C4-2B (cell line): Measurements from ENCODE around the gene RPH3AL.

ENCODE experiments used
- CTCF ChIP-seq: fragments of 450-650 bp; conservative IDR thresholded peaks from 2 replicates; pipeline ENCODE4 v1.5.1; 2017; ENCODE audit warnings: mild to moderate bottlenecking
- ZFX ChIP-seq: fragments of 450-650 bp; IDR thresholded peaks from 2 replicates; pipeline ENCODE4 v1.6.1; 2017

DNA sequence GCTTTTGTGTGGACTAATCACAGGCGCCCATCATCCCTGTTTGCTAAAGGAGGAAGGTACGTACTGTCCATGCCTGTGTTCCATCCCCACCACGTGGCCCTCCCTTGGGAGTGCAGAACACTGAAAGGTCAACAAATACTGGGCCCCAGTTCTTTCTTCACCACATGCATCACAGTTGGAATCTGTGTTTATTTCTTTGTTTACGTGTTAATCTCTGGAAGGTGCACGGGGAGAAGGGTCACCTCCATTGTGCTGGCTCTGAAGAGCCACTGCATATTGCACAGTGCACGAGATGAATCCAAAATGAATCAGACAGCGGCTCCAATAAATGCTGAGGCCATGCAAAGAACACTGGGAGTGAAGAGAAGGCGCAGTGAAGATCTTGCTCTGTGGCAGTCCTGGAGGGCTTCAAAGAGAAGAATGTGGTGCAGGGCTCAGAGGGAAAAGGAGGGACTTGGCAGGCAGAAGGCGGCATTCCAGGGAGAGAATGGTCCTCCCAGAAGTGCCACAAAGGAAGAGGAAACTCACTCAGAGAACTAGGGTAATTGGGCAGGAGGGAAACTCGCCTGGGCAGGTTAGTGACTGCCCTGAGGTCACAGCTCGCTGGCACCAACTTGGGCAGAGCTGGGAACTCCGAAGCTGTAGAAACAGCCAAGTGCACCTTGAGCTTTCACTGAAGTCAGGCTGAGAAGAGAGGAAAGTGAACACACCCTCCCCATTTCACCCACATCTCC is 3.7 kb downstream of the RPH3AL start:
- TF ChIP-seq ZFX (no peak), CTCF (no peak)
